Neuron (in vitro differentiated cells): ENCODE data around the gene NOP56.
"Not testable (repeated sequence)": the region's sequence is repeated elsewhere in the genome, so short reads cannot be mapped to it uniquely, and the experiment has no call there.

Source experiments
- H2AFZ ChIP-seq: one replicate; pipeline ENCODE4 v1.6.1; 2013; ENCODE audit warnings: low read depth, mild to moderate bottlenecking, inconsistent platforms, low read length, moderate library complexity
- H3K27me3 ChIP-seq: one replicate; pipeline ENCODE4 v1.6.1; 2013; ENCODE audit warnings: low read length; ENCODE audit not compliant: insufficient read depth
- H3K36me3 ChIP-seq: one replicate; pipeline ENCODE4 v1.6.1; 2013; ENCODE audit warnings: low read length; ENCODE audit not compliant: insufficient read depth
- H3K4me1 ChIP-seq: one replicate; pipeline ENCODE4 v1.6.1; 2013; ENCODE audit warnings: low read length; ENCODE audit not compliant: insufficient read depth
- H3K4me3 ChIP-seq: 2 replicates; pipeline ENCODE4 v1.5.1; 2013; ENCODE audit warnings: mild to moderate bottlenecking, low read length, moderate library complexity
- H3K9me3 ChIP-seq: one replicate; pipeline ENCODE4 v1.6.1; 2013; ENCODE audit warnings: low read length

Gene NOP56

DNA sequence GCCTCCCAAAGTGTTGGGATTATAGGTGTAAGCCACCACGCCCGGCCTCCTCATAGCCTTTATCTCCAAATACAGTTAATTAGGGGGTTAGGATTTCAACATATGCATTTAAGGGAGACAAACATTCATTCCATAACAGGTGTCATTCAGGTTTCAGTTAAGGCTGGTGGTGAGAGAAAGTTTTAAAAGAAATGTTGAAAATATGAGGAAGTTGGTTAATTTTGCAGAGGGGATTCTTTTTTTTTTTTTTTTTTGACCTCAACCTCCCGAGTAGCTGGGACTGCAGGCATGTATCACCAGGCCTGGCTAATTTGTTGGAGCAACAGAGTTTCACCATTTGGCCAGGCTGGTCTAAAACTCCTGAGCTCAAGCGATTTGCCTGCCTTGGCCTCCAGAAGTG is 27.6 kb downstream of the NOP56 start:
- Histone ChIP-seq H2AFZ (no peak overlapping the region), H3K4me3 (no peak overlapping the region), H3K4me1 (no peaks in the 10 kb centered on the region), H3K36me3 (no peaks in the 10 kb centered on the region), H3K9me3 (peaks cover 1% of the 10 kb centered on the region), H3K27me3 (no peaks in the 10 kb centered on the region)

DNA sequence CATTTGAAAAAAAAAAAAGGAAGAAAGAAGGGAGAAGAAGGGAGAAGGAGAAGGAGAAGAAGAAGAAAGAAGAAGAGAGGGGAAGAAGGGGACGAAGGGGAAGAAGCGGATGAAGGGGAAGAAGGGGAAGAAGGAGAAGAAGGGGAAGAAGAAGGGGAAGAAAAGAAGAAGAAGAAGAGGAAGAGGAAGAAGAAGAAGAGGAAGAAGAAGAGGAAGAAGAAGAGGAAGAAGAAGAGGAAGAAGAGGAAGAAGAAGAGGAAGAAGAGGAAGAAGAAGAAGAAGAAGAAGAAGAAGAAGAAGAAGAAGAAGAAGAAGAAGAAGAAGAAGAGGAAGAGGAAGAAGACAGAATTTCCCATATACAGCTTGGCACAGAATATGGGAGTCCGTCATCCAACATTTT is 29.6 kb downstream of the NOP56 start:
- not testable (repeated sequence) for H3K4me3 ChIP-seq, H3K27me3 ChIP-seq, H2AFZ ChIP-seq, H3K36me3 ChIP-seq, H3K4me1 ChIP-seq, H3K9me3 ChIP-seq

DNA sequence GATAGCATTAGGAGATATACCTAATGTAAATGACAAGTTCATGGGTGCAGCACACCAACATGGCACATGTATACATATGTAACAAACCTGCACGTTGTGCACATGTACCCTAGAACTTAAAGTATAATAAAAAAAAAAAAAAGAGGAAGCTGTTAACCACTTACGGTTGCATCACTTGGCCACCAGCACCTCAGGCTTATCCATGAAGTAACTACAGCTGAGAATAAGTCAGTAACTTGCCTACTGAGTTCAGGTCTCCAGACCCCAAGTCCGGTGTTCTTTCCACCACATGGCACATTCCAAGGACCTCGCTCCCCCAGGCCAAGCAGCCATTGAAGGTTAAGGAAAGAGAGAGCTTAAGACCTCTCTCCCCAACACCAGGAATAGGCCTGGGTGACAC is 32.4 kb downstream of the NOP56 start:
- H3K27me3 ChIP-seq, H3K4me3 ChIP-seq, H3K36me3 ChIP-seq, H2AFZ ChIP-seq, H3K9me3 ChIP-seq, H3K4me1 ChIP-seq: not testable (repeated sequence)

DNA sequence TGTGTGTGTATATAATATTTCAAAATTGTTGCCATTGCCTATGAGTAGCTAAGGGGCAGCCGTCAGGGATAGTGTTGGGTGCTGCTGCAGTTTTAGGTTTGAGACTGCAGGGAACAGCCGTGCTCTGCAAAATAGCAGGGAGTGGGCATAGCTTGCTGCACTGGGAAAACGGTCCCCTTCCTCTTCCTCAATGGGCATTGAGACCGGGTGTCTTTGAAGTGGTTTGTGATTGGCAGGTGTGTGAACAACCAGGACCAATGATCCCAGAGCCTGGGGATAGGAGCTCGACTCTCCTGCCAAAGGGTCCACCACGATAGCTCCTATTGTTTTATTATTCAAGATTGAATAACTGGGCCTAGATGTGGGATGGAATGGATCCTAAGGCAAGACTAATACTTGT is 35.1 kb downstream of the NOP56 start:
- peaks cover 6% of the 10 kb centered on the region for H3K4me1 ChIP-seq
- H3K27me3 ChIP-seq: no peaks in the 10 kb centered on the region
- no peak overlapping the region for H2AFZ ChIP-seq
- H3K4me3 ChIP-seq: no peak overlapping the region
- no peaks in the 10 kb centered on the region for H3K36me3 ChIP-seq
- no peaks in the 10 kb centered on the region for H3K9me3 ChIP-seq

DNA sequence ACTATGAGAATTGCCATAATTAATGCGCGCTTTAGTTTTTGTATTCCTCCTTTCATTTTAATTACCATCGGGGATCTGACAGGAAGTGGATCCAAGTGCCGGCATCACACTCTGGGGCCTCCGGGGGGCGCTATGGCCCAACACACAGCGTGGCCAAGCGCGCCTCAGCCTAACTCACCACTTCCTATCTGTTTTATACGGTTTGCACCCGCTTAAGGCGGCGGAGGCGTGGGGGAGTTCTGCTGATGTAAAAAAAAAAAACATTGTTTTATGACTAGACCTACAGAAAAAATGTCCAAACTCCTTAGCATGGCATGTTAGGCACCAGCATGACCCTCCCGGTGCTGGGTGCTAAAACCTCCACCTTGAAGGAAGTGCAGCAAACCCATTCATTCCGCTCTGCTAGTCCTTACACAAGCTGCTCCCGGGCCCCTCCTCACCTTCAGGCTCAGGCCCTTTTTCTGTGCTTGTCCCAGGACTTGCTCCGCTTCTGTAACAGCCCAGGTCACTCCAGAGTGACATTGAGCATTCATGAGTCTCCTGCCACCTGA is 35.7 kb downstream of the NOP56 start:
- no peak overlapping the region for H3K4me3 ChIP-seq
- H3K36me3 ChIP-seq: no peaks in the 10 kb centered on the region
- H3K4me1 ChIP-seq: peaks cover 6% of the 10 kb centered on the region
- no peaks in the 10 kb centered on the region for H3K27me3 ChIP-seq
- H3K9me3 ChIP-seq: no peaks in the 10 kb centered on the region
- no peak overlapping the region for H2AFZ ChIP-seq

DNA sequence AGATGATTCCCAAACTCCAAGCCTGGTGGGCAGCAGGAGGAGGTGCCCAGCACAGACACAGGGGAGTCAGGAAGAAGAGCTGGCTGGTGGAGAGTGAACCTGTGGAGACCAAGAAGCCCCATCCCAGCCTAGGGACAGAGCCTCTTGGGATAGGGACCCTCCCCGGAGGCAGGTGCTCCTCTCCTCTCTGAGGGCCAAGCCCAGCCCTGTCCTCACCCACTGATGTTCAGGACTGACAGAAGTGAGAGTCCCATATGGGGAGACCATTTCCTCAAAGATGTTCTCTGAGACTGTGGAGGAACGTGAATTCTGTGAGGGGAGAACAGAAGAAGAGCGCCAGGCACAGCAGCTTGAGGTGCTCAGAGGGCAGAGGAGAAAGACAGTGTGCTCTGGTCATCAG is 37.8 kb downstream of the NOP56 start:
- H3K9me3 ChIP-seq: no peaks in the 10 kb centered on the region
- H3K27me3 ChIP-seq: no peaks in the 10 kb centered on the region

DNA sequence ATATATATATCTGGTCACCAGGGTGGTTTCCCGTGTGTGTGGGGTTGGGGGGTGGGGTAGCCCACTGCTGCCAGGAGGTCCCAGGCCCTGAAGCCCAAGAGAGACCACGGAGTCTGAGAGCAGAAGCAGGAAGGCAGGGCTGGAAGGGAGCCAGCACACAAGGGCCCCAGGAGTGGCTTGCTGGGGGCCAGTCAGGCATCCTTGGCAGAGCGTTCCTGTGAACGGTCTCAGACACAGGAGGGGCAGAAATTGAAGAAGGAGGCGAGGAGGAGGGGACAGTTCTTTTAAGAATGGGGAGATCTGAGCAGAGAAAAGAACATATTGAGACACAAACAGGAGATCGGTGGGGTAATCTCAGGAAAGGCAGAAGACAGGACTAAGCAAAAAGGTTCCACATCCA is 38.3 kb downstream of the NOP56 start:
- Histone ChIP-seq H3K4me1 (peaks cover 11% of the 10 kb centered on the region), H3K4me3 (no peak overlapping the region), H2AFZ (no peak overlapping the region), H3K9me3 (no peaks in the 10 kb centered on the region), H3K36me3 (no peaks in the 10 kb centered on the region), H3K27me3 (no peaks in the 10 kb centered on the region)

More for the DNA sequence above, 37.8 kb downstream of the NOP56 start:
- no peak overlapping the region for H3K4me3 ChIP-seq
- H3K4me1 ChIP-seq: peaks cover 11% of the 10 kb centered on the region
- H3K36me3 ChIP-seq: no peaks in the 10 kb centered on the region
- no peak overlapping the region for H2AFZ ChIP-seq

DNA sequence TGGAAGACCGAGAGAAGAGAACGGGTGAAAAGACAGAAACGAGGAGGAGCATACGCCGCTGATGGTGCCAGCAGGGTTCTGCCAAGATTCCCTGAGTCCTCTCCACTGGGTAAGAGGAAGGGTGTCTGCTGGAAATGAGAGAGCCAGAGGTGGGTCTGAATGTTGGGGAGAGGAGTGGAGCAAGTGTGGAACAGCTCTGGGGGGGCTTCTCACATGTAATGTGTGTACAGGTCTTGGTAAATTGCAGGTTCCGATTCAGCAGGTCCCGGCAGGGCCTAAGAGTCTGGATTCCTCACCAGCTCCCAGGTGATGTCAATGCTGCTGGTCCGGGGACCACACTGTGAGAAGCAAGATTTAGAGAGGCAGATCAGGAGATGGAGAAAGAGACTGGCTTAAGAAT is 38.7 kb downstream of the NOP56 start:
- H3K36me3 ChIP-seq: no peaks in the 10 kb centered on the region
- no peaks in the 10 kb centered on the region for H3K27me3 ChIP-seq
- H2AFZ ChIP-seq: no peak overlapping the region
- H3K4me3 ChIP-seq: no peak overlapping the region
- peaks cover 11% of the 10 kb centered on the region for H3K4me1 ChIP-seq
- no peaks in the 10 kb centered on the region for H3K9me3 ChIP-seq

DNA sequence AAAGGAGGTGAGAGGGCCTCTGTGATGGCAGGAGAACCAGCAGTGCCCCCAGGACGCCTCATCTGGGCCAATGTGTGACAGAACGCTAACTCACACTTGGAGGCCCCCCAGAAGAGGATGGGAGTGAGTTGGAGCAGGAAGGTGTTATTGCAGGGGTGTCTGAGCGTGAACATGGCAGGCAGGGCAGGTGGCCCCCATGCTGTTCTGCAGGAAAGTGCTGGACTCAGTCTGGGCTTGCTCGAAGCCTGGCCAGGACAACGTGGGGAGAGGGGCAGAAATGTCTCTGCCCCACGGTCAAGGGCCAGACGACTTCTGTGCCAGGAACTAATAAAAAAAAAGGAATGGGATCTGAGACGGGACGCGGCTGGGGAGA is 39.2 kb downstream of the NOP56 start:
- peak overlapping the region; percentile 86 for H2AFZ ChIP-seq
- H3K9me3 ChIP-seq: no peaks in the 10 kb centered on the region
- H3K4me3 ChIP-seq: peak overlapping the region; percentile 61
- H3K27me3 ChIP-seq: no peaks in the 10 kb centered on the region
- no peaks in the 10 kb centered on the region for H3K36me3 ChIP-seq
- H3K4me1 ChIP-seq: peaks cover 11% of the 10 kb centered on the region

DNA sequence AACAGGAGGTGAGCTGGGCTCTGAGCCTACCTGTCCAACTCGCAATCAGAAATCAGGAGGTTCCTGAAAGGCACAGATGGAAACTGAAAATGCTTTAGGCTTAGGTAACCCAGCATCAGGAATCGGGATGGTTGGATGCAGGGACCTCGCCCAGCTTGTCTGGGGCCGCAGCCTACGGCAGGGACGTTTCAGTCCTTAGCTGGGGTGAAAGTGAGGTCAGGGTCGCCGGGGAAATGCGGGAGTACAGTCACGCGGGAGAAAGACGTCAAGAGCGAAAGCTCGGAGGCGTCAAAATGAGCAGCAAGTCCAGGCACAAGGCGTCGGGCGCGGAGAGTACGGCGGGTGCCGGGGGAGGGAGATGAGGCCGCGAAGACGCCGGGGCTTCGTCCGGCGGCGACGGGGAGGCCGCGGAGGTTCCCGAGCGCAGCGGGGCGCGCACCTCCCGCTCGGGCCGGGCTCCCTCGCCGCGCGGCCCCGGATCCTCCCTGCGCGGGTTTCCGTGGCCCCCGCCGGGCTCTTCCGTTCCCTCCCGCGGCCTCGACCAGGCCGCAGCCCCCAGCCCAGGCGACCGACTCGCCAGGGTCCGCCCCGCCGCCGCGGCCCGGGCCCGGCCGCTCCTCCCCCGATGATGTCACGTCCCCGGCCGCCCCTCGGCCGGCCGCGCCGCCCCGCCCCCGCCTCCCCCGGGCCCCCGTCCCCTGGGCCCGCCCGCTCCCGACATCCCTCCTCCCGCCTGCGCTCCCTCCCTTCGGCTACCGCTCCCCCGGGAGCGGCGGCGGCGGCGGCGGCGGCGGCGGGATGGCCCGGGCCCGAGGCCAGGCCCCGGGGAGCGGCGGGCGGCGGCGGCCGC is 39.8 kb downstream of the NOP56 start, which contains the start of gene EBF4:
Gene EBF4, plus strand, starts transcription at position 745 of the 850 bp plus-strand sequence. CDS start 866 bp downstream, outside the sequence.
- Histone ChIP-seq H3K4me1 (peaks cover 11% of the 10 kb centered on the region), H3K4me3 (peak within 1 kb of the TSS; percentile 61), H3K9me3 (no peaks in the 10 kb centered on the region), H3K27me3 (no peaks in the 10 kb centered on the region), H2AFZ (peak within 1 kb of the TSS; percentile 86), H3K36me3 (no peaks in the 10 kb centered on the region)

DNA sequence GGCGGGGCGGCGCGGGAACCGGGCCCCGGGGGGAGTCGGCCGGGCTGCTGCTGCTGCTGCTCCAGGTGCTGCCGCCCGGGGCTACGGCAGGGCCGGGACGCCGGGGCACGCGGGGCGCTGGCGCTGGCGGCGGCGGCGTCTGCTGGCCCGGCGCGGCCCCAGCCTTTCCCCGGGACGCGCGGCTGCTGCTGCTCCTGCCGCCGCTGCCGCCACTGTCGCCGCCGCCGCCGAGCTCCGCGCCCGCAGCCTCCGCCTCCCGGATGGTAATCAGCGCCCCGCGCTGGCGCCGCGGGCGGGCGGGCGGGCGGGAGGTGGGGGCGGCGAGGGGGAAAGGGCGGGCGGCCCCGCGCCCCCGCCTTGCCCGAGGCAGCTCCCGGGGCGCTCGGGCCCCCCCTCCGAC is 40.5 kb downstream of the NOP56 start:
- Histone ChIP-seq H3K4me1 (peaks cover 16% of the 10 kb centered on the region), H2AFZ (no peak overlapping the region), H3K27me3 (no peaks in the 10 kb centered on the region), H3K9me3 (no peaks in the 10 kb centered on the region), H3K36me3 (no peaks in the 10 kb centered on the region), H3K4me3 (peak overlapping the region; percentile 37)

DNA sequence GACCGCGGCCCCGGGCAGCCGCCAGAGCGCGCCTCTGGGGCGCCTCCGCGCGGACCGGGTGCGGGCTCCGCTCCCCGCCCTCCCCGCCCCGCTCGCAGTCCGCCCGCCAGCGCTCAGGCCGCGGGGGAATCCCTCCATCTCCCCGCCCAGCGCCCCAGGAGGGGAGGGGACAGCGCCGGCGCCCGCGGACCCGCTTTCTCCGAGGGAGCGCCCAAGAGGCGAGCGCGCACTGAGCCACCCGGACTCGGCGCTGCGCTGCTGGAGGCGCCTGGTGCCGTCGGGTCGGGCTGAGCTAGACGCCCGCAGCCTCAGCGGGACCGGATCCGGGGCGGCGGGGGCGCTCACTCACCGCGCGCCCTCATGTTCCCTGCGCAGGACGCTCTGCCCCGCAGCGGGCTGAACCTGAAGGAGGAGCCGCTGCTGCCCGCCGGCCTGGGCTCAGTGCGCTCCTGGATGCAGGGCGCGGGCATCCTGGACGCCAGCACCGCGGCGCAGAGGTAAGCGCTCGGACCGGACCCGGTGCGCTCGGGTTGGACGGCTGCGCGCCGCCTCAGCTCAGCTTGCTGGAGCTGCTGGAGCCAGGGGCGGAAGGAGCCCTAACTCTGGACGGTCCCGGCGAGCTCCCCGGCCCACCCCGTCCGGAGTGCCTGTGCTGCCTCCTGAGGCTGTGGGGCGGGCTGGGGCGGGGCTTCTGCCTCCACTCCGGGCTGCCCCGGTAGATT is 41.0 kb downstream of the NOP56 start:
- Histone ChIP-seq H3K4me3 (peak overlapping the region; percentile 37), H3K27me3 (no peaks in the 10 kb centered on the region), H3K9me3 (no peaks in the 10 kb centered on the region)

DNA sequence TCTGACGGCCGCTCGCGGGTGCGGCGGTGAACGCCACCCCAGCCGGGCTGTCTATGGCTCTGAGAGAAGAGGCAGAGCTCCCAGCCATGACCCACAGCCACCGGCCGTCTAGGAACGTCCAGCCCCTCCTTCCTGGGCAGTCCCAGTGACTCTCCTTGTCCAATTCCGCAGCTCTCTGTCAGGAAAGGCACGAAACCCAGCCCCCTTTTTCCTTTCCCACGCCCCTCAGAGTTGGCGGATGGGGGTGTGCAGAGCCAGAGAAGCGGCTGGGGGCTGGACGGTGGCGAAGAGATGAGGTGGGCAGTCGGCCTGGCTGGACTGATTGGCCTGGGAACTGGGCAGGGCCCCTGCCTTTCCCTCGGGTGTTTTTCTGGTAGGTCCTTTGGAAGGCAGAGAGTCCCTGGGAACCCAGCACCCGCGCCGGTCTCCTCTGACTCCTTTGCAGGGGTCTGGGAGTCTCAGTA is 41.6 kb downstream of the NOP56 start:
- H3K4me1 ChIP-seq: peaks cover 13% of the 10 kb centered on the region
- H3K9me3 ChIP-seq: no peaks in the 10 kb centered on the region
- no peak overlapping the region for H3K4me3 ChIP-seq
- H3K27me3 ChIP-seq: no peaks in the 10 kb centered on the region
- H2AFZ ChIP-seq: no peak overlapping the region
- H3K36me3 ChIP-seq: no peaks in the 10 kb centered on the region

More for the DNA sequence above, 41.0 kb downstream of the NOP56 start:
- H3K4me1 ChIP-seq: peaks cover 14% of the 10 kb centered on the region
- H3K36me3 ChIP-seq: no peaks in the 10 kb centered on the region
- H2AFZ ChIP-seq: no peak overlapping the region
